Sciatic nerve (tissue), 2 donors: Measurements from ENCODE around the gene CCNY. TPM values are rescaled to one million over a fixed set of nuclear protein-coding genes. Genes with fewer than 3 reads are reported as not detected.
"Not testable (repeated sequence)": the region's sequence is repeated elsewhere in the genome, so short reads cannot be mapped to it uniquely, and the experiment has no call there.

Source experiments
- ATAC-seq: fragments of 200-7000 bp; cut with Tn5 transposase; one replicate; pipeline ENCODE4 v1.9.1; 2020; ENCODE audit warnings: mild to moderate bottlenecking, moderate library complexity
- DNase-seq: peaks from one replicate; pipeline ENCODE4 v3.0.0-alpha.2; 2020; ENCODE audit warnings: low spot score
- intact Hi-C: fragments of 100-400 bp; cut with DNase I; formaldehyde crosslinking; loops from one replicate; pipeline ENCODE4 v1.14.2; 2022
- total RNA-seq: library from RNA; stranded (reverse); fragmentation: NEBNext Ultra II Directional; extraction: Animal tissue kit (Norgen Biotek cat#: 25700); gene quantifications from one replicate; pipeline ENCODE4 v1.2.1, GENCODE V29; 2021
- donor health status: DM: no; HTN: no; CAD: no.
- donor health status: DM: no; HTN: no; CAD: no.

Gene CCNY
- total RNA-seq, 1 donor from 2014 or later = 65.3 TPM

DNA sequence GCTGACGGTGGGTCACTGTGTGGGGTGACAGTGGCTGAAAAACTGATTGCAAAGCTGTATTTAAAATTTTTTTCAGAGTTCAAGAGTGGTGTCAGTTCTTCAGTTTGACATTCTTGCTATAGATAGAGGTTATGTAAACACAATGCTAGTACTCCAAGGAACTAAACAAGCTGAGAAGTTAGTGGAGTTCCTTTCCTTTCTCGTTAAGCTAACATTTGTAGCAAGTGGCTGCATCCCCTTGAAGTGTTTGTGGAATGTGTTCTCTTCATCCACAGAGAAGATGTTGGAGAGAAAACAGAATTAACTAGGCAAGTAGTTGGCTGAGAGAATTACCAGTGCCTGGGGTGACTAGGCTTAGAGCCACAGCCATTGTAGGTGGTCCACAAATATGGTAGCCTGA is 15.8 kb downstream of the CCNY start:
- intact Hi-C loops = no loop called here
- DNase-seq (no peak), ATAC-seq (no peak)

DNA sequence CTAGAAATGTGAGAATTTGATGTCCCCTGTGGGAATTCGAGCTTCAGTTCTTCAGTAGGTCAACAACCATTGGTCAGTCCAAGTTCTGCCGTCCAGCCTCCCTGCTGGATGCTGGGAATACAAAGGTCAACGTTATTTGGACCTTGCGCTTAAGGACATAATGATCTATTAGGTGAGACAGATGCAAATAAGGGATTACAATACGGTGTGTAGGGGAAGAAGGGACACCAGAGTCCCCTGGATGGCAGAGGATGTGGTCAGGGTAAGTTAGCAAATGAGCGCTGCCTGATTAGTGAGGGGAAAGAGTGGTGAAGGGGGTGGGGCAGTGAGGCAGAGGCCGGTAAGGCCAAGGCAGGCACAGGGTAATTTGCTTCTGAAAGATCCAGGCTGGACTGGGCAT is 16.2 kb downstream of the CCNY start:
- ATAC-seq (no peak), DNase-seq (no peak)
- intact Hi-C loops = no loop called here

DNA sequence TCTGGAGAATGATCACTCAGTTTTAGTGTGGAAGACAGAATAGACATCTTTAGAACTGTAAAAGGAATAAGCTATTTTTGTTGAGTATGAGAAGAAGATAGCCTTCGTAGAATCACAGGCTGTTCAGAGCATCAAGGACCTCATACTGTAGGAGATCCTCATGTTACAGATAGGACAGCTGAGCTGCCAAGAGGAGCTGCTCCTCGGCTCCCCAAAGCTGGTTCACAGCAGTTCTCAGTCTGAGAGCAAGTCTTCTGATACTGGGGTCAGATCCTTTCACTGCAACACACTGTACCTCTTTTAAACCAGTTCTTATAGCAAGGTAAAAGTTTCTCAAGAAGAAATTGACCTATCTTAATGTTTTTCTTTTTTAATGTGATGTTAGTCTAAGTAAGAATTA is 17.1 kb downstream of the CCNY start:
- intact Hi-C loops = no loop called here
- no peak for ATAC-seq

DNA sequence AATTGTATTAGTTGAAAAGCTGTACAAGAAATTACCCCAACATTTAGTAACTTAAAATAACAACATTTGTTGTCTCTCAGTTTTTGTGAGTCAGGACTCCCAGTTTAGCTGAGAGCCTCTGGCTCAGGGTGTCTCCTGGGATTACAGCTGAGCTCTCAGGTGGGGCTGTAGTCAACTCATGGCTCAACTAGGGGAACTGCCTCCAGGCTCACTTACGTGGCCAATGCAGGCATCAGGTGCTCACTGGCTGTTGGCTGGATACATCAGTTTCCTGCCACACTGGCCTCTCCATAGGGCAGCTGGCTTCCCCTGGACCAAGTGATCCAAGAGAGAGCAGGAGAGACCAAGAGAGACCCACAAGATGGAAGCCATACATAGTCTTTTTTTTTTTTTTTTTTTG is 17.5 kb downstream of the CCNY start:
- intact Hi-C loops = no loop called here
- ATAC-seq = no peak

More for the DNA sequence above, 17.1 kb downstream of the CCNY start:
- DNase-seq = no peak

DNA sequence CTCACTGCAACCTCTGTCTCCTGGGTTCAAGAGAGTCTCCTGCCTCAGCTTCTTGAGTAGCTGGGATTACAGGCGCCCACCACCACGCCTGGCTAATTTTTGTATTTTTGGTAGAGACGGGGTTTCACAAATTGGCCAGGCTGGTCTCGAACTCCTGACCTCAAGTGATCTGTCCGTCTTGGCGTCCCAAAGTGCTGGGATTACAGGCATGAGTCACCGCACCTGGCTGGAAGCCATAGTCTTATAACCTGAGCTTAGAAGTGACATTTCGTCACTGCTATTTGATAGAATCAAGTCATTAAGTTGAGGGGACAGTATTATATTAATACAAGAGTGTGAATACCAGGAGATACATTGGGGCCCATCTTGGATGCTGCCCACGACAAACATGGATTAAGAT is 17.9 kb downstream of the CCNY start:
- intact Hi-C loops, DNase-seq, ATAC-seq: not testable (repeated sequence)

More for the DNA sequence above, 17.5 kb downstream of the CCNY start:
- no peak for DNase-seq

DNA sequence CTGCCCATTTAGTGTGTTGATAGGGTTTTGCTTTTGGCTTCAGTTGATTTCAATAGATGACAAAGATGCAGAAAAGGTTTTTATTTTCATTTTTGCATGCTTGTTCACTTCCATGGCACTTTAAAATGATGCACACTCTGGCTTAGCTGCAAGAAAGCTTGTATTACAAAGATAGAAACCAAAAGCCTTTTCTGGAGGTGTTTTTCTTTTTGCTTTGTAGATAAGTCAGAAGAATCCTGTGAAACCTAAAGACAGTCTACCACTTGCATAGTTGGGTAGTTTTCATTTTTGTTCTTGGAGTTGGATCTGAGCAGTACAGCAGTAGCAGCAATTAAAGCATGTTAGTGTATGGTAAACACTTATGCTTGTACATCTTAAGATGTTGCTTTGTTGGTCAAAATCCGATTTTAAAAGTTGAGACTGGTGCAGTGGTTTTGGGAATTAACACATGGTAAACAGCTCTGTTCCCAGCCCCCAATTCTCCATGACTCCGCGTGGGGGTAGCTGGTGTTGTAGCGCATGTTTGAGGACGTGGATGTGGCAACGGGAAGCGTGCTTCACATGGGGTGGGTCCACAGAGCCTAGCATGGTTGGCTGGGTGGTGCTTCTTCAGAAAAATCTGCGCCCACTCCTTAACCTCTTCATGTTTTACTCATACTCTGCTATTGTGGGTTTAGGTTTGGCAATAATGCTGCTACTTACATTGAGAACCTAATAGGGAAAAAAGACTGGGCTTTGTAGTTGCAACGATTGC is 19.8 kb downstream of the CCNY start:
- DNase-seq (no peak), ATAC-seq (no peak)
- intact Hi-C loops = no loop called here

DNA sequence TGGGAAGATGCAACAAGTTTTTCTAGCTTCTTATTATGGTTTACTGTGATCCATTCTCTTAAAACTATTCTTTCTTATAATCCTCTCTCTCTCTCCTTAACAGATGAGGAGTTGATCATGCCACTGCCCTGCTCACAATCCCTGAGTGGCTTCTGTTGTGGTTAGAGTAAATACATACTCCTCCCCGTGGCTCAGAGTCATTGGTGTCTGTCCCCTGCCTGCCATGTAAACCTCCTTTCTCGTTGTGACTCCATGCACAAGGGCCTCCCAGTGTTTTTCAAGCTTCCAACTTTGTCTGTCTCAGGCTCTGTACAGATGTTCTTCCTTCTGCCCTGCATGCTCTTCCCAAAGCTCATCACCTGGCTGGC is 20.4 kb downstream of the CCNY start:
- intact Hi-C loops = no loop called here
- no peak for DNase-seq
- ATAC-seq = no peak

DNA sequence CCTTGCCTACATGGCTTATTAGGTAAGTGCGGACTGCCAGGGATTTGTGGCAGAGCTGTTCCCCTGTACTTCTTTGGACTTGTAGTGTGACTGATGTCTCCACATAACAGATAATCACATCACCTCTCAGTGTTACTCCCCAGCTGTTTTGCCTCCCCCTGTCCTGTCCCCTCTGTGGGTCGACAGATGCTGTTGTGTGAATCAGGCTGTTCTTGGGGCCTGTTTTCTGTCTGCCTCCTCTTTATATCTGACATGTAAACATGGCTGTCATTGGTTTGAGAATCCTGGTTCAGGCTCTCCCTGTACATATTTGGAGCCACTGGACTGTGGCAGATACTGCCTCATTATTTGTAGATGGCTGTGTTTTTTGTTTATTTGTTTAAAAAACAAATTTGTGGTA is 22.7 kb downstream of the CCNY start:
- ATAC-seq (no peak), DNase-seq (no peak)
- intact Hi-C loops = no loop called here

DNA sequence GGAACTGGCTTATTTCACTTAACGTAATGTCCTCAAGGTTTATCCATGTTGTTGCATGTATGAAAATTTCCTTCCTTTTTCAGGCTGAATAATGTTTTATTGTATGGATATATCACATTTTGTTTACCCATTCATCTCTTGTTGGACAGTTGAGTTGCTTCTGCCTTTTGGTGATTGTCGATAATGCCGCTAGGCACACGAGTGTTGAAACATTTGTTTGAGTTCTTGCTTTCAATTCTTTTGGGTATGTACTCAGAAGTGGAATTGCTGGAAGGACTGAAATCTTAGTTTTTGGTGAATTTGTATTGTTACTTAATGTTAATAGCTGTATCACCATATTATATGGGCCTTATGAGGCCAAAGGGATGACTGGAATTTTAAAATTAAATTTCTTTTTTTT is 23.6 kb downstream of the CCNY start:
- ATAC-seq (no peak), DNase-seq (no peak)
- intact Hi-C loops = no loop called here

DNA sequence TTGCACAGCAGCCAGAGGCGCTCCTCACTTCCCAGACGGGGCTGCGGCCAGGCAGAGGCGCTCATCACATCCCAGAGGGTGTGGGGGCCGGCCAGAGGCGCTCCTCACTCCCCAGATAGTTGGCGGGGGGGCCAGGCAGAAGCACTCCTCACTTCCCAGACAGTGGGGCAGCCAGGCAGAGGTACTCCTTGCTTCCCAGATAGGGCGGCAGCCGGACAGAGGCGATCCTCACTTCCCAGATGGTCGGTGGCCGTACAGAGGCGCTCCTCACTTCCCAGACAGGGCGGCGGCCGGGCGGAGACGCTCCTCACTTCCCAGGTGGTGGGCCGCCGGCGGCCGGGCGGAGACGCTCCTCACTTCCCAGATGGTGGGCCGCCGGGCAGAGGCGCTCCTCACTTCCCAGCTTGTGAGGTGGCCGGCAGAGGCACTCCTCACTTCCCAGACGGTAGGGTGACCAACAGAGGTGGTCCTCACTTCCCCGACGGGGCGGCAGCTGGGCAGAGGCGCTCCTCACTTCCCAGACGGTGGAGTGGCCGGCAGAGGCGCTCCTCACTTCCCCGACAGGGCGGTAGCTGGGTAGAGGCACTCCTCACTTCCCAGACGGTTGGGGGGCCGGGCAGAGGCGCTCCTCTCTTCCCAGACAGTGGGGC is 26.5 kb downstream of the CCNY start:
- DNase-seq (no peak), ATAC-seq (no peak)
- intact Hi-C loops = no loop called here

DNA sequence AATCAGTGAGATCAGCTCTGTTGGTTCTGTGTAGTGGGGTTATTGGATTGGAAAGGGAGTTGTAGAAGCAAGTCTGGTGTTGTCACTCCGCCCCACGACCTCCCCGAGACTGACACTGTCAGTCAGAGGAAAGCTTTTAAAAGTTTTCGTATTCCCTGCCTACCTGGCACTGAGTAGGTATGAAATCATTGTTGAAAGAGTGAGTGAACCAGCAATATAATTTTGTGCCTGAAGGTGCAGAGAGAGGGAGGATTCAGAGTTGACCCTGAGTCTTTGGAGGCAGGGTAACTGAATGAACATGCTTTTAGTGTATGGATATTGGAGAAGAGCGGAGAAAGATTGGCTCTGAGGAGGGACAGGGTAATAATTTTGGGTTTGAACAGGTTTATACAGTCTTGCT is 27.3 kb downstream of the CCNY start:
- ATAC-seq (no peak), DNase-seq (no peak)

DNA sequence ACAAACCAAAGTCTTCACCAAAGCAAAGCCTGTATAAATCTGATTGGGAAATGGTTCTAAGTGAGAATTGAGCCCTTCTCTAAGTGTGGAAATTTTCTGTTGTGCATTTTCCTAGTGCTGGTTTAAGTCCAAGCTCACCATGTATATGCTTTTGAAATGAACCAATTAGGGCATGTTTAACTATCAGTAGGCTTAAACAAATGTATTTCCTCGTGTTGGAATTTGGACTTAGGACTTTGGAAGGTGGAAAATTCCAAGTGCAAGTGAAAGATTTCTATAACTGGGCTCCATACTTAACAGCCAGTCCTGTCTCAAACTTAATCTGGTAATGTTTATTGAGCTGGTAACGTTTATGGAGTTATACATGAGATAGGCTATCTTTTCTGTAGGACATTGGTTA is 28.5 kb downstream of the CCNY start:
- no peak for DNase-seq
- intact Hi-C loops = no loop called here

More for the DNA sequence above, 27.3 kb downstream of the CCNY start:
- intact Hi-C loops = no loop called here

DNA sequence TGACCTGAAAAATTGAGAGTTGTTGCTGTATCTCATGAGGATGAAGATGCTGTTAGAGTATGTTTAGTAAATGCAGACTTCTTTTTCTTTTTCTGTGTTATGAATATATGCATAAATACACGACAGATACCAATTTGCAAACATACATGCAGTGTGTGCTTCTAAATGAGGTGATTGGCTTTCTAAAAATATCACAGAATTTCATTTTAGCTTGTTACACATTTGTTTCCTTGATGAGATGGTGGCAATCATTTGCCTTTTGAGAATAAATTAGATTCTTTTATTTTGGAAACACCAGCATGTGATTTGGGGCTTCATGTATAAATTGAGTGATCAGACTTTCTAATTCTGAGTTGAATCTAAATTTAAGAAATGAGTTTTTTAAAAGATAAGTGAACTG is 29.7 kb downstream of the CCNY start:
- DNase-seq (no peak), ATAC-seq (no peak)
- intact Hi-C loops = no loop called here

More for the DNA sequence above, 28.5 kb downstream of the CCNY start:
- ATAC-seq = no peak

DNA sequence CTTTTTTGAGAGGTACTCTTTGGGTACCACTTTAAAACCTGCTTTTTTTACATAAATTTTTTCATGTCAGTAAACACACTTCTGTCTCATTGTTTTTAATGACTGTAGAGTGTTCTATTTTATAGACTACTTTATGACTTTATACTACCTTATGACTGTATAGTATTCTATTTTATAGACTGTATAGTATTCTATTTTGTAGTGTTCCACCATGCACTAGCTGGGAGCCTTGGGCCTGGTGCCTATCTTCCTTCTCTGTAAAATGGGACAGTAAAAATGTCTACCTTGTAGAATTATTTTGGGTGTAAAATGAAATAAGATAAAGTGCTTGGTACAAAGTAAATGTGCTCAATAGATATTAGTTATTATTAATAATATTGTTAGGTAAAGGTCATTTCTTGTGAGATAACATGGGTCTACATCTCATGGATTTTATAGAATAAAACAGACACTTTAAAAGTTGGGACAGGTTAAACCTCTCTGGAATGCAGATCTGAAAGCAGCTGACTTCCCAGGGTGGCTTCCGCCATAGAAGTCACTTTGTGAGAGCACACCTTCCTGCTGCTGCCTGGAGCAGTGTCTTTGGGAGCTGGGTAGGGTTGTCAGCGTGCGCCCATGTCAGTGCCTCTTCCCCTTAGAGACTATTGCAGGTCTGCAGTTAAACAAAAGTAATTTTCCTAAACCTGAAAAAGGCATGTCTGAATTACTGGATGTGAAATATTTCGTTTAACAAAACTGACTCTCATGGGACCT is 31.0 kb downstream of the CCNY start:
- DNase-seq = no peak
- intact Hi-C loops = no loop called here
- no peak for ATAC-seq

DNA sequence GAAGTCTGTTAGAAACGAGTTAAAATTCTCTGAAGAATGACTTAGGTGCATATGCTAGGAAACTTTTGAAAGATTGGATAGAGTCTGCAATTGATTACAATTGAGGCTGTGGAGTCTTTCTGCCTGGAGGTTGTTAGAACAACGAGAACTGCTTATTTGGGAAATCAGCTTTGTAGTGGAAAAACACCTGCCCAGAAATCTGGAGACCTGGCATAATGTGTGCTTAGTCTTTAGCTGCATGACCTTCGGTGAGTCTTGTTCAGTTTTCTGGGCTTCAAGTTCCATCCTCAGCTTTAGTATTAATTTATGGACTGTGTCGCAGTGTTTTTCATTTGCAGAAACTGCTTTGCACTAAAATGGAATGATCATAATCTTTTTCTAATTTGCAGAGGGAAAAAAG is 31.7 kb downstream of the CCNY start:
- intact Hi-C loops = no loop called here
- ATAC-seq = no peak

DNA sequence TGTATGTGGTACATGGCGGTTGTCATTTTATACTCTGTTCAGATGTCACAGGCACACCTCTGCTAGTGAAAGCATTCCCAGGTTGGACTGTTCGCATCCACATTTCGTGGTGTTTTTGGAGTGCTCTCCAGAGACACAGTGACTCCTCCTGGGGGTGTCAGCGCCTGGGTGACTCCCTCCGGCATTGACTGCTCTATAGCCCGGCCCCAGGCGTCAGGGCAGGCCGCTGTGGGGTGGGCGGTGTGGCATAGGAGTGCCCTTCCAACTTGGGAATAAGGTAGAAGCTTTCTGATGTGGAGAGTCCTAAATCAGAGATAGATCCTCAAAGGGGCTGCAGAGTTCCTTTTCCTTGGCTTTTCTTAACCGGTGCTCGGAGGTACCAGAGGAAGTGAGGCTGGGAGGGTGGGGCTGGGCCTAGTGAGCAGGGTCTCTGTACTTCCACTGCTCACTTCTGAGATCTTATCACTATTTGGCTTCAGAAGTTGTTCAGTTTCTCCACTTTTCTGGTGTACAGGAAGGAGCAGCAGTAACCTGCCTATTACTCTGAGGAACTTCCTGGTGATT is 32.3 kb downstream of the CCNY start:
- ATAC-seq (peak; percentile 9), DNase-seq (no peak)
- intact Hi-C loops = no loop called here

More for the DNA sequence above, 31.7 kb downstream of the CCNY start:
- no peak for DNase-seq

DNA sequence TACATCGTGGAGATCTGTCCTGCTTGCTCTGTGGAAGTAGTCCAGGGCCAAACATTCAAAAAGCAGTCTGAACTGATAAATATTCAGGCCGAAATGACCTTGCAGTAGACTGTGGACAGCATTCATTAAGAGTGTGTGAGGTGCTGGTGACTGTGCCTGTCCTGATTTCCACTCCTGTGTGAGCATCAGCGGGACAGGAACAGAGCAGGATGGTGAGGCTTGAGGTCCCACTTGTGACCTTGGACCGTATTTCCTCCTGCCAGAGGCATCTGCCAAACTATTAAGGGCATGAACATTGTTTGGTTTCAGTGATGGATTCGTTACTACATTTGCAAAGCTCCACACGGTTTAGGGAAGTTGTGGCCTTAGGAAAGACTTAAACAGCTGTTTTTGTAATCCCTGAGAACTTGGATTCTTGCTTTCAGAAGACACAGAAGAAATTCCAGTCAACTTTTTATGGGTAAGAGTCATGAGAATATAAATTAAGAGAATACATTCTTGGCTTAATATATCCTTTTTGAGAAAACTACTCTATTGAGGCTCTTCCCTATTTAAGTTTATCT is 32.8 kb downstream of the CCNY start:
- ATAC-seq = peak; percentile 35
- intact Hi-C loops = no loop called here
- no peak for DNase-seq

DNA sequence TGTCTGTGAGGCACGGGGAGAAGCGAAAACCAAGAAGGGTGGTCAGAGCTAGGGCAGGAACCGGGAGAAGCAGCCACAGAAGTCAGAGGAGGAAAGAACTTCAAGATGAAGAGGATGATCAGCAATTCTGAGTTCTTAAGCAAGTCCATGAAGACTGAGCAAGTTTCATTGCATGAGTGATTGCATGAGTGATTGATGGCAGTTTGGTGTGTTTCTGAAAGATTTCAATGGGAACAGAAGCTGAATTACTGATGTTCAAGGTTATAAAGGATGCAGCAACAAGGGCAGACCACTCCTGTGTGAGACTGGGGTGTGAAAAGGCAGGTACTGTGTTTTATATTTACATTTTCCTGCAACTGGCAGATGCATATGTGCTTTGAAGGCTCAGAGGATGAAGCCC is 35.4 kb downstream of the CCNY start:
- intact Hi-C loops = no loop called here
- ATAC-seq (no peak), DNase-seq (no peak)

DNA sequence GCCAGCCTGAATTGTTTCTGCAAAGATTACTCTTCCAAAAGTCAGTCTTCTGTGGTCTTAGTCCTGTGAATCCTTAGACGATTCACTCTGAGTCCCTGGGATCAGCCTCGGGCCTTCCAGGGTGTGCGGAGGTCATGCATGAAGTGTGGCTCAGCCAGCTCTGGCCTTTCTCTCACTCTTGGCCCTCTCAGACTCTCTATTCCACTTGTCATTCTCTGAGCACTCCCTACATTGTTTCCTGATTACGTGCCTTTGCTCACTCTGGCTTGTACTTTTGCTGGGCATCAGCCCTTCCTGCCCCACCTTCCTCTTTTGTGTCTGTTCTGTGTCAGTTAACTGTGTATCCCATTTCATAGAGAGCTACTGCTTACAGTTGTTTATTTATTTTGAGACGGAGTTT is 36.0 kb downstream of the CCNY start:
- no peak for DNase-seq
- intact Hi-C loops = no loop called here
- peak; percentile 76 for ATAC-seq
